PC-3 (cell line): ENCODE data around the gene TMEM97. TPM values are rescaled to one million over a fixed set of nuclear protein-coding genes. Genes with fewer than 3 reads are reported as not detected.

Source experiments
- ATAC-seq: fragments of 200-7000 bp; cut with Tn5 transposase; 2 replicates; pipeline ENCODE4 v1.9.1; 2020; ENCODE audit warnings: mild to moderate bottlenecking, moderate library complexity
- BruUV-seq: library from RNA; stranded (reverse); fragments of 400-500 nt; replicated peaks from 2 replicates; lab custom pipeline; 2021; lab: Mats Ljungman, UMichigan
- CTCF ChIA-PET: fragments of 300-600 bp; sonication (Branson Sonifier 250); formaldehyde crosslinking; loops from one replicate; lab custom pipeline; 2022; ENCODE audit warnings: antibody characterized with exemption; lab: Charles Lee
- POLR2A ChIA-PET: fragments of 300-600 bp; sonication (Branson Sonifier 250); formaldehyde crosslinking; loops from one replicate; lab custom pipeline; 2022; ENCODE audit warnings: antibody characterized with exemption; ENCODE audit not compliant: unreplicated experiment; lab: Charles Lee
- DNase-seq: peaks from one replicate; pipeline ENCODE4 v3.0.0-alpha.2; 2015
- H2AFZ ChIP-seq: fragments of 300-600 bp; sonication (generic); 2 replicates; pipeline ENCODE4 v1.6.0; 2016; ENCODE audit warnings: antibody characterized with exemption, low read length
- H3F3A ChIP-seq: fragments of 300-600 bp; sonication (generic); one replicate; pipeline ENCODE4 v1.6.0; 2017; ENCODE audit warnings: antibody characterized with exemption, low read length, control low read depth, mild to moderate bottlenecking; ENCODE audit not compliant: unreplicated experiment
- H3K27ac ChIP-seq: fragments of 300-600 bp; sonication (generic); 2 replicates; pipeline ENCODE4 v1.5.1; 2016; ENCODE audit warnings: mild to moderate bottlenecking, low read length
- H3K27me3 ChIP-seq: fragments of 300-600 bp; sonication (generic); 2 replicates; pipeline ENCODE4 v1.6.1; 2016; ENCODE audit warnings: low read length, mixed read lengths
- H3K36me3 ChIP-seq: fragments of 300-600 bp; sonication (generic); 2 replicates; pipeline ENCODE4 v1.6.1; 2016; ENCODE audit warnings: low read depth, mixed run types, low read length, mixed read lengths
- H3K4me1 ChIP-seq: fragments of 300-600 bp; sonication (generic); 2 replicates; pipeline ENCODE4 v1.5.1; 2016; ENCODE audit warnings: low read length; ENCODE audit not compliant: insufficient read depth
- H3K4me2 ChIP-seq: fragments of 300-600 bp; sonication (generic); 2 replicates; pipeline ENCODE4 v1.6.0; 2016; ENCODE audit warnings: low read length
- H3K4me3 ChIP-seq: fragments of 300-600 bp; sonication (generic); 2 replicates; pipeline ENCODE4 v1.5.1; 2016; ENCODE audit warnings: mild to moderate bottlenecking, low read length, mixed read lengths
- H3K79me2 ChIP-seq: fragments of 300-600 bp; sonication (generic); 2 replicates; pipeline ENCODE4 v1.6.1; 2017; ENCODE audit warnings: low read length, mixed read lengths
- H3K9ac ChIP-seq: fragments of 300-600 bp; sonication (generic); 2 replicates; pipeline ENCODE4 v1.6.0; 2016; ENCODE audit warnings: mild to moderate bottlenecking, low read length
- H3K9me2 ChIP-seq: fragments of 300-600 bp; sonication (generic); replicated peaks from 2 replicates; pipeline ENCODE4 v1.6.1; 2016; ENCODE audit warnings: mixed run types, low read length, mixed read lengths
- H3K9me3 ChIP-seq: fragments of 300-600 bp; sonication (generic); 2 replicates; pipeline ENCODE4 v1.6.1; 2016; ENCODE audit warnings: low read length, mixed read lengths
- H4K20me1 ChIP-seq: fragments of 300-600 bp; sonication (generic); 2 replicates; pipeline ENCODE4 v1.6.1; 2016; ENCODE audit warnings: low read length, mixed read lengths
- CTCF ChIP-seq: fragments of 300-600 bp; sonication (generic); conservative IDR thresholded peaks from 2 replicates; pipeline ENCODE4 v1.5.1; 2017; ENCODE audit warnings: antibody characterized with exemption, low read depth, mild to moderate bottlenecking, low read length
- EZH2 ChIP-seq: fragments of 300-600 bp; sonication (generic); IDR thresholded peaks from one replicate; pipeline ENCODE4 v1.6.1; 2017; ENCODE audit warnings: antibody characterized with exemption, mild to moderate bottlenecking, low read length; ENCODE audit not compliant: unreplicated experiment
- EZH2phosphoT487 ChIP-seq: fragments of 300-600 bp; sonication (generic); IDR thresholded peaks from 2 replicates; pipeline ENCODE4 v1.6.1; 2018; ENCODE audit warnings: mild to moderate bottlenecking, antibody characterized with exemption, low read length, borderline replicate concordance
- intact Hi-C: fragments of 100-400 bp; cut with micrococcal nuclease; formaldehyde crosslinking; loops from 2 replicates; pipeline ENCODE4 v1.9.0; 2023
- total RNA-seq: library from RNA; depleted of rRNA; stranded (reverse); fragments of >200 nt; gene quantifications from 2 replicates; pipeline ENCODE4 v1.2.3, GENCODE V29; 2014

TMEM97 gene
- total RNA-seq, 1 experiment from 2014 or later: 40.5 TPM

- H3K79me2 ChIP-seq: peaks cover 65% of the 10 kb centered on the region
- CTCF ChIA-PET: no interaction called here
- H3K36me3 ChIP-seq: peaks cover 13% of the 10 kb centered on the region
- H3K4me3 ChIP-seq: no peak overlapping the region
- BruUV-seq: no TSS peak
- no peaks in the 10 kb centered on the region for H3K9me2 ChIP-seq
- H3K4me2 ChIP-seq: no peak overlapping the region
- H3K27me3 ChIP-seq: no peaks in the 10 kb centered on the region
- peaks cover 74% of the 10 kb centered on the region for H3K4me1 ChIP-seq
- TF ChIP-seq EZH2 (no peak), EZH2phosphoT487 (no peak), CTCF (no peak)
- no peak overlapping the region for H2AFZ ChIP-seq
- peaks cover 4% of the 10 kb centered on the region for H3F3A ChIP-seq
- no peaks in the 10 kb centered on the region for H4K20me1 ChIP-seq
- ATAC-seq: no peak
- POLR2A ChIA-PET: no interaction called here
- H3K9me3 ChIP-seq: no peaks in the 10 kb centered on the region
- no peak for DNase-seq
- intact Hi-C loops: no loop called here
- no peak overlapping the region for H3K9ac ChIP-seq
- H3K27ac ChIP-seq: no peak overlapping the region
These were observed 5.3 kb downstream of the TMEM97 start for GRCh38 chr17:28324267-28324745.

DNA sequence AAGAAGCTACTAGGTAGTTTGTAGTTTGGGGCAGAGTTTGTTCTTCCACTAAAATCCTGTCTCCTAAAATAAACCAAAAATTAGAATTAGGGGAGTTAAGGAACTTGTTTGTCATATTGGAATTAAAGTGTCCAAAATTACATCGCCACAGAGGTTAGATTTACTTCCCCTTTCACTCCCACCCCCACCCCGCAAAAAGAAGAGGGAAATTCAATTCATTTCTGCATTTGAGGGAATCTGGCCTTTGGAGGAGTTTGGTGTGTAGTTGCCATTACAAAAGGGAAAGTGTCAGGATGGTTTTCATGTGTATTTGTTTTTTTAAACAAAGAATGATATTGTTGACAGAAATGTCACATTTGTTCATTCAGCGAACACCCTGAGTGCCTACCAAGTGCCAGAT is 5.8 kb downstream of the TMEM97 start:
- Histone ChIP-seq H3K27ac (peak overlapping the region; percentile 94; the same call in 1 of the 2 replicates), H3K27me3 (no peaks in the 10 kb centered on the region), H3K4me1 (peaks cover 71% of the 10 kb centered on the region), H3K79me2 (peaks cover 60% of the 10 kb centered on the region), H4K20me1 (no peaks in the 10 kb centered on the region), H2AFZ (no peak overlapping the region), H3K9ac (no peak overlapping the region; the same call in 1 of the 2 replicates), H3K9me2 (no peaks in the 10 kb centered on the region), H3F3A (peaks cover 4% of the 10 kb centered on the region), H3K9me3 (no peaks in the 10 kb centered on the region), H3K36me3 (peaks cover 13% of the 10 kb centered on the region), H3K4me3 (no peak overlapping the region), H3K4me2 (no peak overlapping the region)
- no peak for TF ChIP-seq CTCF
- no peak for TF ChIP-seq EZH2phosphoT487
- no peak for TF ChIP-seq EZH2
- no peak for DNase-seq
- no peak for ATAC-seq
- ChIA-PET CTCF (no interaction called here), POLR2A (no interaction called here)
- BruUV-seq: no TSS peak
- intact Hi-C loops: loop anchor here (5.0 kb wide), 1 partner anchor 92 kb away; no protein-coding TSS in a partner anchor

- ATAC-seq (no peak), DNase-seq (no peak)
- Histone ChIP-seq H3K36me3 (peaks cover 13% of the 10 kb centered on the region), H3K27me3 (no peaks in the 10 kb centered on the region), H4K20me1 (no peaks in the 10 kb centered on the region), H2AFZ (no peak overlapping the region), H3K79me2 (peaks cover 56% of the 10 kb centered on the region), H3K9me2 (no peaks in the 10 kb centered on the region), H3K9ac (peak overlapping the region; percentile 56), H3K4me2 (peak overlapping the region; percentile 75; the same call in 1 of the 2 replicates), H3F3A (peaks cover 4% of the 10 kb centered on the region), H3K9me3 (no peaks in the 10 kb centered on the region), H3K4me1 (peaks cover 67% of the 10 kb centered on the region), H3K27ac (peak overlapping the region; percentile 94), H3K4me3 (0 out of 2 replicates have a peak overlapping the region, but pooled peaks have one; percentile 29)
- intact Hi-C loops: loop anchor here (5.0 kb wide), 1 partner anchor 93 kb away; no protein-coding TSS in a partner anchor
- POLR2A ChIA-PET: no interaction called here
- TF ChIP-seq EZH2phosphoT487: no peak
- TF ChIP-seq CTCF: no peak
- BruUV-seq: no TSS peak
- CTCF ChIA-PET: no interaction called here
These were observed 6.2 kb downstream of the TMEM97 start for GRCh38 chr17:28325211-28325610.
